ENCODE results near the gene CDC14B. TPM values are rescaled to one million over a fixed set of nuclear protein-coding genes. Genes with fewer than 3 reads are reported as not detected.

Gene CDC14B
- total RNA-seq, 1 donor from 2014 or later: 38.1 TPM

DNA sequence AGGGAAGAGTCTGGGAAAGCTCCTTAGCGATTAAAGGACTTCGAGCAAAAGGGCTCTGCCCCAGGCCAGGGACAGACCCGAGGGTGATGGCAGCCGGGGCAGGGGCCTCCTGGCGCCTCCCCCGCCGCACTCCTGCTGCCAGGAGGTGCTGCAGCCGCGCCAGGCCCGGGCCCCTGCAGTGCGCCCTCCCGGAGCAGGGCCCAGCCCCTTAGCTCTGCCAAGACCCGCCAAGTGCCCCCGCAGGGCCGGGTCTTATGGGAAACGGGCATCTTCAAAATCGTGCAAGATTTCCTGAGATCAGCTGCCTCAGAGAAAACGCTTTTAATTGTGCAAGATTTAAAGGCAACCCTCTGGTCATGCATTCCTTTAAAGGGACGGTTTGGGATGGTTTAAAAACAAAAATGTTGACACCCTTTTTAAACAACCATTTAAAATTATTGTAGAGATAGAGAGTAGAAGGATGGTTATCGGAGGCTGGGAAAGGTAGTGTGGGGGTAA is 52.4 kb downstream of the CDC14B start:
- H3K36me3 ChIP-seq: no peaks in the 10 kb centered on the region
- peak overlapping the region; percentile 96 for H3K4me2 ChIP-seq
- peaks cover 11% of the 10 kb centered on the region for H3K27me3 ChIP-seq
- H3K9ac ChIP-seq: peak overlapping the region; percentile 23
- peaks cover 30% of the 10 kb centered on the region for H4K20me1 ChIP-seq (ENCODE audit: low read depth)
- H3K27me3 Mint-ChIP-seq (ENCODE audit: insufficient read depth, low read depth): no peaks in the 10 kb centered on the region
- no peaks in the 10 kb centered on the region for H3K79me2 ChIP-seq (ENCODE audit: low read depth)
- H3K4me3 Mint-ChIP-seq: peak overlapping the region; percentile 85
- no peak overlapping the region for H3K27ac ChIP-seq
- no peak overlapping the region for H3K27ac Mint-ChIP-seq
- no peak for DNase-seq (ENCODE audit: low spot score)
- H3K36me3 Mint-ChIP-seq: no peaks in the 10 kb centered on the region
- H3F3A ChIP-seq (ENCODE audit: low read depth): peaks cover 8% of the 10 kb centered on the region
- no peaks in the 10 kb centered on the region for H3K9me3 ChIP-seq (ENCODE audit: low read depth)
- no peaks in the 10 kb centered on the region for H3K9me3 Mint-ChIP-seq
- TF ChIP-seq EZH2 (IDR thresholded peaks at IDR 0.05): no peak
- TF ChIP-seq, protein P1, sequence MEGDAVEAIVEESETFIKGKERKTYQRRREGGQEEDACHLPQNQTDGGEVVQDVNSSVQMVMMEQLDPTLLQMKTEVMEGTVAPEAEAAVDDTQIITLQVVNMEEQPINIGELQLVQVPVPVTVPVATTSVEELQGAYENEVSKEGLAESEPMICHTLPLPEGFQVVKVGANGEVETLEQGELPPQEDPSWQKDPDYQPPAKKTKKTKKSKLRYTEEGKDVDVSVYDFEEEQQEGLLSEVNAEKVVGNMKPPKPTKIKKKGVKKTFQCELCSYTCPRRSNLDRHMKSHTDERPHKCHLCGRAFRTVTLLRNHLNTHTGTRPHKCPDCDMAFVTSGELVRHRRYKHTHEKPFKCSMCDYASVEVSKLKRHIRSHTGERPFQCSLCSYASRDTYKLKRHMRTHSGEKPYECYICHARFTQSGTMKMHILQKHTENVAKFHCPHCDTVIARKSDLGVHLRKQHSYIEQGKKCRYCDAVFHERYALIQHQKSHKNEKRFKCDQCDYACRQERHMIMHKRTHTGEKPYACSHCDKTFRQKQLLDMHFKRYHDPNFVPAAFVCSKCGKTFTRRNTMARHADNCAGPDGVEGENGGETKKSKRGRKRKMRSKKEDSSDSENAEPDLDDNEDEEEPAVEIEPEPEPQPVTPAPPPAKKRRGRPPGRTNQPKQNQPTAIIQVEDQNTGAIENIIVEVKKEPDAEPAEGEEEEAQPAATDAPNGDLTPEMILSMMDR (IDR thresholded peaks at IDR 0.05): no peak
- TF ChIP-seq EZH2phosphoT487 (IDR thresholded peaks at IDR 0.05): no peak
- H2AFZ ChIP-seq (replicated peaks): peak overlapping the region; percentile 80
- H3K4me1 Mint-ChIP-seq: peaks cover 10% of the 10 kb centered on the region
- H3K4me3 ChIP-seq: peak overlapping the region; percentile 85
- H3K4me1 ChIP-seq: peaks cover 15% of the 10 kb centered on the region

DNA sequence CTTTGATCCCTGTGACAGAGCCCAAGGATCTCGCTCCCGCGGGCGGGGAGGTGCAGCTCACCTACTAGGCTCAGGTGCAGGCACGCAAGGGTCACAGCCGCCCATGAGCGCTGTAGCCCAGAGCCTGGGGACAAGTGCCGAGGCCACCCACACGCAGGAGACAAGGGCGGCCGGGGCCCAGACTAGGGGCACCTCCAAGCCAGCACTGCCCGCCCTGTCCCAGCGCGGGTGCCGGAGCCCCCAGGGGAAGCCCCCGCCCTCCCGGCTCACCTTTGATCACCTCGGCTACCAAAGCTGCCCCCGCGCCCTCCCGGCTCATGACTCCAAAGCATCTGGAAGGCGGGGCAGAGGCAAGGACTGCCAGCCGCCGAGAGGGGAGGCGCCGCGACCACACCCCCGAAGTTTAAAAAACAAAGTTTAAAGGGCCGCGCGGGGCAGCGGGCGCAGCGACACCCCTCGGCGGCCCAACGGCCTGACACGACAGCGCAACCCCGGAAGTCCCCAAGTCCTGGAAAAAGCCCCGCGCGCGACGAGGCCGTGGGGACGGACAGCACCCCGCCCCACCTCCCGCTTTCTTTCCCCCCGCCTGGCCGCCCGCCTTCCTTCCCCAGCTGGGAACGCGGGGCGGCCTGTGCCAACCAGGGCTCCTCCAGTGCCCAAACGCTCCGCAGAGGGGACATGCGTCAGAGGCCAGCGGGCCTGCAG is 53.0 kb downstream of the CDC14B start:
- Histone ChIP-seq H3K9me3 (ENCODE audit: low read depth) (no peaks in the 10 kb centered on the region), H3K36me3 (no peaks in the 10 kb centered on the region), H3K27me3 (peaks cover 11% of the 10 kb centered on the region), H2AFZ (replicated peaks) (peak overlapping the region; percentile 80), H3K79me2 (ENCODE audit: low read depth) (no peaks in the 10 kb centered on the region), H3K9ac (peak overlapping the region; percentile 23), H3F3A (ENCODE audit: low read depth) (peaks cover 8% of the 10 kb centered on the region), H3K4me3 (peak overlapping the region; percentile 85), H4K20me1 (ENCODE audit: low read depth) (peaks cover 30% of the 10 kb centered on the region), H3K4me1 (peaks cover 15% of the 10 kb centered on the region), H3K27ac (no peak overlapping the region), H3K4me2 (peak overlapping the region; percentile 96)
- no peaks in the 10 kb centered on the region for H3K9me3 Mint-ChIP-seq
- H3K27me3 Mint-ChIP-seq (ENCODE audit: insufficient read depth, low read depth): no peaks in the 10 kb centered on the region
- peak; percentile 90 for DNase-seq (ENCODE audit: low spot score)
- H3K4me1 Mint-ChIP-seq: peaks cover 10% of the 10 kb centered on the region
- no peaks in the 10 kb centered on the region for H3K36me3 Mint-ChIP-seq
- TF ChIP-seq, protein P1 (IDR thresholded peaks at IDR 0.05): peak; percentile 77
- TF ChIP-seq EZH2 (IDR thresholded peaks at IDR 0.05): no peak
- H3K27ac Mint-ChIP-seq: no peak overlapping the region
- H3K4me3 Mint-ChIP-seq: peak overlapping the region; percentile 85

DNA sequence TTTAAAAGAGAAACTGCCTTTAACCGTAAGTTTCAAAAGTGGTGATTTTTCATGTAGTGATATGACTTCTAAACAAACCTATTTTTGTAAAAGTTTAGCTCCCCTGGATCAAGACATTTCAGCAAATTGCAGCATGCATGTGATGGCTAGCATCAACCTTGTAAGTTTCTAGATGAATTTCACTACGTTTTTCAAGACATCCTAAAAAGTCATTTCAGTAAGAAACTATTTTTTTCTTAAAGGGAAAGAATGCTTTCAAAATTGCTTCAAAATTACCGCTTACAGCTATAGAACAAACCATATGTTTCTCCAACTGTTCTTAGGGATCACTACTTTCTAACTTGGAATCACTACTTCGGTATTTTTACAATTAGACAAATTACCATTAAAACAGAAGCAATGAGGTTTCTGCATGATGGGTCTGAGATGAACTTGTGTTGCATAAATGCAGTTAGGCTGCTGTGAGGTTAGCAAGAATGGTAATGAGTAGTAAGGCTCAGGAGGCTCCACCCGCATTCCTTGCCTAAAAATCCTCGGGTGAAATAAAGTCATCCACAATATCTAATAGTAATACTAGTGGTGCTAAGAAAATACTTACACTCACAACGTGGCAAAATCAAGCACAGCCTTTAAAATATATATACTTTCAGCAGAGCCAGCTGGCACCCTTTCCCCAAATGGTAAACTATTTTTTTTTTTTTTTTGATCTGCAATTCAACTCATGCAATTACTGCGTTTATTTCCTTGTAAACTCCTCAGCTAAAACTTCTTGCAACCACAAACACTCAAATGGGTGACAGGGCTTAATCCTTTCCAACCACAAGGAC is 53.8 kb downstream of the CDC14B start:
- Mint-ChIP-seq H3K4me3 (peak overlapping the region; percentile 85), H3K9me3 (no peaks in the 10 kb centered on the region), H3K27me3 (ENCODE audit: insufficient read depth, low read depth) (no peaks in the 10 kb centered on the region), H3K36me3 (peaks cover 3% of the 10 kb centered on the region), H3K4me1 (peaks cover 10% of the 10 kb centered on the region), H3K27ac (no peak overlapping the region)
- TF ChIP-seq, protein P1 (IDR thresholded peaks at IDR 0.05): no peak
- TF ChIP-seq EZH2phosphoT487 (IDR thresholded peaks at IDR 0.05): no peak
- no peak for TF ChIP-seq EZH2 (IDR thresholded peaks at IDR 0.05)
- Histone ChIP-seq H3K4me3 (peak overlapping the region; percentile 85), H3K79me2 (ENCODE audit: low read depth) (no peaks in the 10 kb centered on the region), H3K4me2 (peak overlapping the region; percentile 96), H3K27ac (no peak overlapping the region), H2AFZ (replicated peaks) (peak overlapping the region; percentile 80), H3K4me1 (peaks cover 15% of the 10 kb centered on the region), H4K20me1 (ENCODE audit: low read depth) (peaks cover 30% of the 10 kb centered on the region), H3K27me3 (peaks cover 11% of the 10 kb centered on the region), H3K36me3 (no peaks in the 10 kb centered on the region), H3K9ac (no peak overlapping the region), H3K9me3 (ENCODE audit: low read depth) (no peaks in the 10 kb centered on the region), H3F3A (ENCODE audit: low read depth) (peaks cover 8% of the 10 kb centered on the region)
- peak; percentile 7 for DNase-seq (ENCODE audit: low spot score)
